GM12873 (cell line): Measurements from ENCODE around the gene SDSL.

Experiments used
- TF ChIP-seq, protein P1 (sequence below): IDR thresholded peaks from 2 replicates; pipeline ENCODE4 v1.5.1; 2012; ENCODE audit warnings: low read depth, mild to moderate bottlenecking, moderate library complexity, low read length, control low read depth; ENCODE audit not compliant: insufficient read depth; ENCODE audit errors: missing control alignments

Gene SDSL

DNA sequence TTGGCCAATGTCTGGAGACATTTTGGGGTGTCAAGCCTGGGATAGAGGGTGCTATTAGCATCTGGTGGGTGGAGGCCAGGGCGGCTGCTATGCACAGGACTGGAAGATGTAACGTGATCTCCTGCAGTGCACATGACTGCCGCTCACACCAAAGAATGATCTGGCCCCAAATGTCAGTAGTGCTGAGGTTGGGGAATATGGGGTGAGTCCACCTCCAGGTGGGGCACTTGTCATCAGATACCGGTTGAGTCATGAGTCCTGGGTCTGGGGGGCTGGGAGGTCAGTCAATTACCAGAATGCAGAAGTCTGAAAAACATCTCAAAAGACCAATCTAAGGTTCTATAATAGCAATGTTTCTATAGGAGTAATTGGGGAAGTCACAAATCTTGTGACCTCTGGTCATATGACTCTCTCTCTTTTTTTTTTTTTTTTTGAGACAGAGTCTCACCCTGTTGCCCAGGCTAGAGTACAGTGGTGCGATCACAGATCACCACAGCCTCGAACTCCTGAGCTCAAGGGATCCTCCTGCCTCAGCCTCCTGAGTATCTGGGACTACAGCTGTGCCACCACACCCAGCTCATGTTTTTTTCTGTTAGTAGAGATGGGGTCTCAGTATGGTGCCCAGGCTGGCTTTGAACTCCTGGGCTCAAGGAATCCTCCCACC lies 6.0 kb upstream of the SDSL start:
- TF ChIP-seq, protein P1, sequence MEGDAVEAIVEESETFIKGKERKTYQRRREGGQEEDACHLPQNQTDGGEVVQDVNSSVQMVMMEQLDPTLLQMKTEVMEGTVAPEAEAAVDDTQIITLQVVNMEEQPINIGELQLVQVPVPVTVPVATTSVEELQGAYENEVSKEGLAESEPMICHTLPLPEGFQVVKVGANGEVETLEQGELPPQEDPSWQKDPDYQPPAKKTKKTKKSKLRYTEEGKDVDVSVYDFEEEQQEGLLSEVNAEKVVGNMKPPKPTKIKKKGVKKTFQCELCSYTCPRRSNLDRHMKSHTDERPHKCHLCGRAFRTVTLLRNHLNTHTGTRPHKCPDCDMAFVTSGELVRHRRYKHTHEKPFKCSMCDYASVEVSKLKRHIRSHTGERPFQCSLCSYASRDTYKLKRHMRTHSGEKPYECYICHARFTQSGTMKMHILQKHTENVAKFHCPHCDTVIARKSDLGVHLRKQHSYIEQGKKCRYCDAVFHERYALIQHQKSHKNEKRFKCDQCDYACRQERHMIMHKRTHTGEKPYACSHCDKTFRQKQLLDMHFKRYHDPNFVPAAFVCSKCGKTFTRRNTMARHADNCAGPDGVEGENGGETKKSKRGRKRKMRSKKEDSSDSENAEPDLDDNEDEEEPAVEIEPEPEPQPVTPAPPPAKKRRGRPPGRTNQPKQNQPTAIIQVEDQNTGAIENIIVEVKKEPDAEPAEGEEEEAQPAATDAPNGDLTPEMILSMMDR = no peak

DNA sequence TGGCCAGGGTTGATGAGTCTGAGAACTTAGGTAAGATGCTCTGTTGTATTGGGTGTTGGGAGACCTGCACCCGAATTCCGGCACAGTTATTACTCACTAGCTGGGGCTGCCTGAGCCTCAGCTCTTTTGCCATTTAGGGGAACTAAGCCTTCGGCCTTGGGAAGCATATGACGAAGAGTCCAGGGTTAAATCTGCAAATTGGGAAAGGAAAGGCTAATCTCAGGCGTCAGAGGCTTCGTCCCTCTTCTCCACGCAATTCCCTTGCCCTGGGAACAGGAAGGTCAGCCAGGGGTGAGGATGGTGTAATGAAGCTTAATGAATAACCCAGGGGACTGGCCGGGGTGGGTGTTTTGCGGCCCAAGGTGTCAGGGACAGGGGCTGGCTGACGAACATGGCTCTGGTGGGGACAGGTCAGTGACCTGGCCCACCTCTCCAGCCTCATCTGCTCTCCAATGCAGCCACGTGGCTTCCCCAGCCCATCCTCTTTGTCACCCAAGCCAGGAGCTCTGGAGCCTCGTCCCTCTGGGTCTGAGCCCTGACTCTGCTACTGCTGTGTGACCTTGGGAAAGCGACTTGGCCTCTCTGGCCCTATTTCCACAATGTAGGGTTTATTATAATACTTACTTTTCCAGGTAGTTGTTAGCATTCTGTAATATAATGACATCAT lies 3.8 kb upstream of the SDSL start:
- TF ChIP-seq, protein P1 = no peak

DNA sequence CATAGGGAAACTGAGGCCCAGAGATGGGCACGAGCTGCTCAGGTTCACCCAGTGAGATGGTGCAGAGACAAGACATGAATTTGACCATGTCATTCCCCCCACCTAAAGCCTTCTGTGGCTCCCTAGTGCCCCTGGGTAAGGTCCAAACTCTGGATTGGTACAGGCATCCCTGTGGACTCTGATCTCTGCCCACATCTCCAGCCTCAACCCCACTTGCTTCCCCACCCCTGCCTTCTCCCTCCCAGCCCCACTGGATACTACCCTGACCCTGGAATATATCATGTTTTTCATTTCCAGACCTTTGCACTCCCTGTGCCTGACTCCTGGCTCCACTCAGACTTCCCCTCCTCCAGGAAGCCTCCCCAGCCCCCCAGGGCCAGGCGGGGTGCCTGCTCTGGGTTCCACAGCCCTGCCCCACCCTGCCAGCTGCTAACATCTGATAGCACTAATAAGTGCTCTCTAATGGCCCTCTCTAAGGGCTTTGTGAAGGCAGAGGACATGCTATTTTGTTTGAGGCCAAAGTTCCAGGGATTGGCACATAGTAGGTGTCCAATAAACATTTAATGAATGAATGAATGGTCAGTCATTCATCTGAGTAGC lies 1.1 kb upstream of the SDSL start:
- TF ChIP-seq, protein P1 = no peak

DNA sequence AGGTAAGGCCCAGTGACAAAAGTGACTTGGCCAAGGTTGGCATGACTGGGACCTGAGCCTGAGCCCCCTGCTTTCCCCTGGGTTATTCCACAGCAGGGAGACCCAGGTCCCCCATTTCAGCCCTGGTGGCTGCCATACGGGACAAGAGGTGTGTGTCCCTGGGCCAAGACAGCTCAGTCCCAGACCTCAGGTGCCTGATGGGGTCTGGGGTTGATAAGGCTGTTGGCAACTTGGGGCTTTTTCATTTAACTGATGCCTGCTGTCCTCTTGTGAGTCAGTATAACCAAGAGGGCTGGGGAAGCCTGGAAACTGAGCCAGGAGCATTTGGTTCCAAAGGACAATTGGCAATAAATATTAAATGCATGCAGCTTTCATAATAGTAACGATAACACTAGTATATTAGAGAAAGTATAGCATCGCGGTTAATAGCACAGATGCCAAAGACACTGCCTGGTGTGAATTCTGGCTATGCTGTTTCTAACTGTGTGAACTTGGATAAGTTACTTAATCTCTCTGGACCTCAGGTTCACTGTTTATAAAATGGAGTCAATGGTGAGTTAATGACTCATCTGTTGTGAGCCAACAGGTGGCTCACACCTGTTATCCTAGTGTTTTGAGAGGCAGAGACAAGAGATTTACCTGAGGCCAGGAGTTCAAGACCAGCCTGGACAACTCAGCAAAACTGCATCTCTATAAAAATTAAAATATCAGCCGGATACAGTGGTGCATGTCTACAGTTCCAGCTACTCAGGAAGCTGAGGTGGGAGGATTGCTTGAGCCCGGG lies 898 bp downstream of the SDSL start:
- TF ChIP-seq, protein P1 = no peak

DNA sequence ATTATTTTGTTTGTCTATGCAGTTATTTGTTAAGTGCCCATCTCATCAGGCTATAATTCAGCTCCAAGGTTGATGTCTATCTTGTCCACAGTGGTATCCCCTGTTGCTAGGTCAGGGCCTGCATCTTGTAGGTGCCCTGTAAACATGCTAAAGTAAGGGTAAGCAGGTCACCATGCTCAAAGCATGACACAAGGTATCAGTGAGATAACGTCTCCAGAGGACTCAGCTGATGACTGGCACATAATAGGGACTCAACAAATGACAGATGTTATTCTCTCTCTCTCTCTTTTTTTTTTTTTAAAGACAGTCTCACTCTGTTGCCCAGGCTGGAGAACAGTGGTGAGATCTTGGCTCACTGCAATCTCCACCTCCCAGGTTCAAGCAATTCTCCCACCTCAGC lies 2.3 kb downstream of the SDSL start:
- TF ChIP-seq, protein P1 = no peak

DNA sequence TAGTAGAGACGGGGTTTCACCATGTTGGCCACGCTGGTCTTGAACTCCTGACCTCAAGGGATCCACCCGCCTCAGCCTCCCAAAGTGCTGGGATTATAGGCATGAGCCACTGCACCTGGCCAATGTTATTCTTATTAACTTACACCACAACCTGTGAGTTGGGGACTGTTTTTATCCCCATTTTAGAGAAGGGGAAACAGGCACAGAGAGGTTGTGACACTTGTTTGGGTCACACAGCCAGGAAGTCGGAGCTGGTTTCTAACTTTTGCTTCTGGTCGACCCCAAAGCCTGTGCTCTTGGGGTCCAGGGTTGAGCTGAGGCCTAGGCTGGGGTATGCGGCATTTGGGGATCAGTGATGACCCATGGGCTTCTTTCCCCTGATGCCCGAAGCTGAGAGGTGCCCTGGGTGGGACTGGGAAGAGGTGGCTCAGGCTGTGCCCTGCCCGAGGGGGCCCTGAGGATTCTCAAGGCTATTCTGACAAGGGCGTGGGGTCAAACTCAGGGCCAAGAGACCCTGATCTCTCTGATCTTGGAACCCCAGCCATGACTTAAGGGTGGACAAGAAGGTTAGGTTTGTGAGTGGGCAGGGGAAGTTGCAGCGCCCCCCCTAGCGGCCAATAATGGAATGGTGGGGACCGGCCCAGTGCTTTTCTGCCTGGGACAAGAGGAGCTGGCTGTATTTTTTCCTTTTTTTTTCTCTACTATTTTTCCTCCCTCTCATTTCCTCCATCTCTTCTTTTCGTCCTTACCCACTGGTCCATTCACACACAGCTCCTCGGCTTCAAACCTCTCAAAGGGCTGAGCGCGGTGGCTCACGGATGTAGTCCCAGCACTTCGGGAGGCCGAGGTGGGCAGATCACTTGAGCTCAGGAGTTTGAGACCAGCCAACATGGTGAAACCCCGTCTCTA lies 3.0 kb downstream of the SDSL start:
- TF ChIP-seq, protein P1 = peak; percentile 81
